A673 (cell line): ENCODE data around the gene USP10. TPM values are rescaled to one million over a fixed set of nuclear protein-coding genes. Genes with fewer than 3 reads are reported as not detected.

Experiments
- BruUV-seq: library from RNA; stranded (reverse); fragments of 400-500 nt; replicated peaks from 2 replicates; lab custom pipeline; 2021; lab: Mats Ljungman, UMichigan
- CTCF ChIA-PET: fragments of 300-600 bp; sonication (Branson Sonifier 250); formaldehyde crosslinking; loops from one replicate; lab custom pipeline; 2022; ENCODE audit warnings: antibody characterized with exemption; lab: Charles Lee
- POLR2A ChIA-PET: fragments of 300-600 bp; sonication (Branson Sonifier 250); formaldehyde crosslinking; loops from one replicate; lab custom pipeline; 2022; ENCODE audit warnings: antibody characterized with exemption; ENCODE audit not compliant: low non-redundant PET; lab: Charles Lee
- DNase-seq: peaks from one replicate; pipeline ENCODE4 v3.0.0-alpha.2; 2015; ENCODE audit warnings: low spot score
- H3K27ac ChIP-seq: fragments of 200-600 bp; sonication (generic); 2 replicates; pipeline ENCODE4 v1.5.1; 2016; ENCODE audit warnings: mixed run types, low read depth, mild to moderate bottlenecking, mixed read lengths, antibody characterized with exemption, low read length; ENCODE audit not compliant: poor library complexity, severe bottlenecking
- H3K27me3 ChIP-seq: fragments of 200-600 bp; sonication (generic); replicated peaks from 2 replicates; pipeline ENCODE4 v1.6.1; 2017; ENCODE audit warnings: mixed run types, low read depth, mild to moderate bottlenecking, mixed read lengths, antibody characterized with exemption, low read length; ENCODE audit not compliant: insufficient read depth, poor library complexity
- H3K36me3 ChIP-seq: fragments of 200-600 bp; sonication (generic); 2 replicates; pipeline ENCODE4 v1.6.1; 2016; ENCODE audit warnings: mixed run types, mild to moderate bottlenecking, mixed read lengths, antibody characterized with exemption, low read length; ENCODE audit not compliant: insufficient read depth, poor library complexity, severe bottlenecking
- H3K4me1 ChIP-seq: fragments of 200-600 bp; sonication (generic); 2 replicates; pipeline ENCODE4 v1.6.1; 2017; ENCODE audit warnings: mixed run types, mild to moderate bottlenecking, mixed read lengths, antibody characterized with exemption, low read length; ENCODE audit not compliant: insufficient read depth, poor library complexity, severe bottlenecking
- H3K4me3 ChIP-seq: fragments of 200-600 bp; sonication (generic); 2 replicates; pipeline ENCODE4 v1.5.1; 2016; ENCODE audit warnings: low read depth, mixed run types, mild to moderate bottlenecking, mixed read lengths, low read length; ENCODE audit not compliant: poor library complexity, severe bottlenecking
- H3K9me3 ChIP-seq: fragments of 200-600 bp; sonication (generic); 2 replicates; pipeline ENCODE4 v1.6.1; 2016; ENCODE audit warnings: mixed run types, low read depth, mild to moderate bottlenecking, mixed read lengths, antibody characterized with exemption, low read length; ENCODE audit not compliant: poor library complexity, severe bottlenecking
- EZH2 ChIP-seq: fragments of 200-600 bp; sonication (generic); IDR thresholded peaks from 2 replicates; pipeline ENCODE4 v1.6.1; 2017; ENCODE audit warnings: borderline replicate concordance, low read depth, mild to moderate bottlenecking, mixed read lengths, antibody characterized with exemption, low read length; ENCODE audit not compliant: poor library complexity, severe bottlenecking
- intact Hi-C: fragments of 100-400 bp; cut with micrococcal nuclease; formaldehyde crosslinking; loops from one replicate; pipeline ENCODE4 v1.10.0; 2022; ENCODE audit not compliant: unreplicated experiment
- total RNA-seq: library from RNA; stranded (reverse); gene quantifications from 2 replicates; pipeline ENCODE4 v1.2.3, GENCODE V29; 2021
- TF ChIP-seq, protein P1 (sequence below): fragments of 300-800, 200-600 bp; sonication (generic); conservative IDR thresholded peaks from 2 replicates; pipeline ENCODE4 v1.5.1; 2017; ENCODE audit warnings: low read depth, mild to moderate bottlenecking, antibody characterized with exemption, low read length, moderate library complexity, mixed read lengths

Gene USP10
- total RNA-seq, 1 experiment from 2014 or later = 171 TPM

DNA sequence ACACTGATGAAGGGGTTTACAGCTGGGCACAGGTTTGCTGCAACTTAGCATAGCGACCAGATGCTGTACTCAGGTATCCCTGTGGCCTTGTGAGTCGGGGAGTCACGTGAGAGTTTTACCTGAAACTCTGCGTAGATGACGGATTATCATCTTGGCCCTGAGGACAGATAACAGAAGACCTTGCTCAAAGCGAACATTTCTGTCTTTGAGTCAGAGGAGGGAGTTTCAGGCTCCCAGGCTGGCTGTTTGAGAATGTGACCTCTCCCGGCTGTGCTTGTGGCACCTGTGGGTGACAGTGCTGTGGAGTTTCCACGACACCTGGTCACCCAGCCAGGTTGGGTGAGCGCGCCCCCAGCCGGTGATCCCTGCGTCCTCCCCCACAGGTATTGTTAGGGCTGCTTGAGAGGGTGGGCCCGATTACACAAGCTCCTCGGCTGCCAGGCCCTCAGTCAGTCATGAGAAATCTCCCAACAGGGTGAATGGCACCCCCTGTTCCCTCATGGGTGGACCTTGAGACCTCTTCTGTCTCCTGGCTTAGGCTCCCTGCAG lies 75.5 kb downstream of the USP10 start:
- CTCF ChIA-PET = no interaction called here
- POLR2A ChIA-PET = no interaction called here
- no peaks in the 10 kb centered on the region for H3K27me3 ChIP-seq
- H3K27ac ChIP-seq = no peak overlapping the region
- peaks cover 76% of the 10 kb centered on the region for H3K36me3 ChIP-seq
- intact Hi-C loops = no loop called here
- no peaks in the 10 kb centered on the region for H3K4me1 ChIP-seq
- no peak overlapping the region for H3K4me3 ChIP-seq
- H3K9me3 ChIP-seq = no peaks in the 10 kb centered on the region
- TF ChIP-seq EZH2 = no peak
- TF ChIP-seq, protein P1, sequence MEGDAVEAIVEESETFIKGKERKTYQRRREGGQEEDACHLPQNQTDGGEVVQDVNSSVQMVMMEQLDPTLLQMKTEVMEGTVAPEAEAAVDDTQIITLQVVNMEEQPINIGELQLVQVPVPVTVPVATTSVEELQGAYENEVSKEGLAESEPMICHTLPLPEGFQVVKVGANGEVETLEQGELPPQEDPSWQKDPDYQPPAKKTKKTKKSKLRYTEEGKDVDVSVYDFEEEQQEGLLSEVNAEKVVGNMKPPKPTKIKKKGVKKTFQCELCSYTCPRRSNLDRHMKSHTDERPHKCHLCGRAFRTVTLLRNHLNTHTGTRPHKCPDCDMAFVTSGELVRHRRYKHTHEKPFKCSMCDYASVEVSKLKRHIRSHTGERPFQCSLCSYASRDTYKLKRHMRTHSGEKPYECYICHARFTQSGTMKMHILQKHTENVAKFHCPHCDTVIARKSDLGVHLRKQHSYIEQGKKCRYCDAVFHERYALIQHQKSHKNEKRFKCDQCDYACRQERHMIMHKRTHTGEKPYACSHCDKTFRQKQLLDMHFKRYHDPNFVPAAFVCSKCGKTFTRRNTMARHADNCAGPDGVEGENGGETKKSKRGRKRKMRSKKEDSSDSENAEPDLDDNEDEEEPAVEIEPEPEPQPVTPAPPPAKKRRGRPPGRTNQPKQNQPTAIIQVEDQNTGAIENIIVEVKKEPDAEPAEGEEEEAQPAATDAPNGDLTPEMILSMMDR = no peak
- DNase-seq = no peak
- no TSS peak for BruUV-seq

DNA sequence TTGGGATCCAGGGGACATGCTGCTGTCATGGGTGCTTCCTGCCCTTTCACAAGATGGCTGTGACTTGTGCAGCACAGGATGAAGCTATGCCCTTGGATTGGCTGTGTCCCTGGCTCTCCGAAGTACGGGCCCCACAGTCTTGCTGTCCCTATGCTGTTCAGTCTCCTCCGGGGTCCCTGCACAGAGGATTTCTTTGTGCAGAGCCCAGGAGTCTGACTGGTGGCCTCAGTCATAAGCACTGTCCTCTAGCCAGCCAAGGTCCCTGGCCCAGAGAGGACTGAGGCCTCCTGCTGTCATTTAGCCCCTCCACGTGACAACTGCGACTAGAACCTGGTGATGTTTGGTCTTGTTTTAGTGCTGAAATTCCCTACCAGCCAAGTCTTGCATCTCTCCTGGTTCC lies 77.6 kb downstream of the USP10 start:
- intact Hi-C loops = no loop called here
- POLR2A ChIA-PET = no interaction called here
- no peak overlapping the region for H3K4me3 ChIP-seq
- CTCF ChIA-PET = no interaction called here
- no peak for DNase-seq
- H3K9me3 ChIP-seq = no peaks in the 10 kb centered on the region
- H3K27me3 ChIP-seq = no peaks in the 10 kb centered on the region
- no peaks in the 10 kb centered on the region for H3K4me1 ChIP-seq
- no peak overlapping the region for H3K27ac ChIP-seq
- no peak for TF ChIP-seq EZH2
- TF ChIP-seq, protein P1 = no peak
- H3K36me3 ChIP-seq = peaks cover 72% of the 10 kb centered on the region
- BruUV-seq = no TSS peak

DNA sequence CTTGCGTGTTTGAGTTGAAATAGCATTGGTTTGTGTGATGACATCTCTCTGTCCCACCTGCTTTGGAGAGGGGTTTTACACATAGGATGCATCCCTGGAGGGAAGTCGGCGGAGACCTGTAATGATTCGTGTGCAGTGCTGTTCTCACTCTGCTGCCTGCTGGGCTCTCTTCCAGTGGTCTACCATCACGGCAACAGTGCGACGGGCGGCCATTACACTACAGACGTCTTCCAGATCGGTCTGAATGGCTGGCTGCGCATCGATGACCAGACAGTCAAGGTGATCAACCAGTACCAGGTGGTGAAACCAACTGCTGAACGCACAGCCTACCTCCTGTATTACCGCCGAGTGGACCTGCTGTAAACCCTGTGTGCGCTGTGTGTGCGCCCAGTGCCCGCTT lies 78.9 kb downstream of the USP10 start:
- no peak for DNase-seq
- BruUV-seq = no TSS peak
- Histone ChIP-seq H3K36me3 (peaks cover 59% of the 10 kb centered on the region), H3K27ac (no peak overlapping the region), H3K4me1 (no peaks in the 10 kb centered on the region), H3K9me3 (no peaks in the 10 kb centered on the region), H3K4me3 (no peak overlapping the region), H3K27me3 (no peaks in the 10 kb centered on the region)
- TF ChIP-seq EZH2 = no peak
- TF ChIP-seq, protein P1 = no peak
- POLR2A ChIA-PET = no interaction called here
- intact Hi-C loops = no loop called here
- CTCF ChIA-PET = no interaction called here
